Spleen (tissue), 7 donors: ENCODE data around the gene CPXCR1.

ENCODE experiments used
- POLR2AphosphoS5 ChIP-seq, 3 donors: sonication (generic); formaldehyde crosslinking; IDR thresholded peaks; one replicate each; pipeline ENCODE4 v1.5.1; 2017; ENCODE audit warnings: antibody characterized with exemption in 3 of 3
- TF ChIP-seq, protein P1 (sequence below), 11 experiments: fragments of 200-600 bp in 7 of 11; fragments of 450-650 bp in 4 of 11; sonication (generic) in 4 of 11; IDR thresholded peaks in 8 of 11; conservative IDR thresholded peaks in 3 of 11; 1 replicate in 7 of 11; 2 replicates in 4 of 11; pipeline versions ENCODE4 v1.4.0 to v1.8.0; 2016 to 2021; ENCODE audit warnings: antibody characterized with exemption in 11 of 11, inconsistent platforms in 4 of 11, mild to moderate bottlenecking in 1 of 11
- donor health status: DM: no; HTN: no; CAD: no; lungs with moderate emphysema.
- donor health status: DM: no; HTN: no; CAD: no.
- donor health status: DM: no; HTN: no; CAD: no.

DNA sequence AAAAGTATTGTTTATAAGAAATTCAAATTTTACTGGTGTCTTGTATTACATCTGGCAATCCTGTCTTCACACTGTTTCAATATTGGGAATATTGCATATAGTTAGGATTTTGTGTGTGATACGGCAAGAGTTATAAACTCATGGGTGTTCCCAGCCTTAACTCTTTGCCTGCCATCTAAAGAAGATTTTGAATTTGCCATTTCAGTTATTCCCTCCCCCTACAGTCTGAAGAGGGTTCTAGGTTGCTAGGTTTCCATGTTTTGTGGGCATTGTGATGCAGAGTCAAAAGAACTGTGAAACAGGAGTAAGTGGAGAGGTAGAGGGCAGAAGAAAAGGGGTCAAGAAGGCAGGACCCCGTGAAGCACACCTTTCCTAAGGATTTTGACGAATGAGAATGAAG lies at the start of gene CPXCR1:
- TF ChIP-seq, protein P1, sequence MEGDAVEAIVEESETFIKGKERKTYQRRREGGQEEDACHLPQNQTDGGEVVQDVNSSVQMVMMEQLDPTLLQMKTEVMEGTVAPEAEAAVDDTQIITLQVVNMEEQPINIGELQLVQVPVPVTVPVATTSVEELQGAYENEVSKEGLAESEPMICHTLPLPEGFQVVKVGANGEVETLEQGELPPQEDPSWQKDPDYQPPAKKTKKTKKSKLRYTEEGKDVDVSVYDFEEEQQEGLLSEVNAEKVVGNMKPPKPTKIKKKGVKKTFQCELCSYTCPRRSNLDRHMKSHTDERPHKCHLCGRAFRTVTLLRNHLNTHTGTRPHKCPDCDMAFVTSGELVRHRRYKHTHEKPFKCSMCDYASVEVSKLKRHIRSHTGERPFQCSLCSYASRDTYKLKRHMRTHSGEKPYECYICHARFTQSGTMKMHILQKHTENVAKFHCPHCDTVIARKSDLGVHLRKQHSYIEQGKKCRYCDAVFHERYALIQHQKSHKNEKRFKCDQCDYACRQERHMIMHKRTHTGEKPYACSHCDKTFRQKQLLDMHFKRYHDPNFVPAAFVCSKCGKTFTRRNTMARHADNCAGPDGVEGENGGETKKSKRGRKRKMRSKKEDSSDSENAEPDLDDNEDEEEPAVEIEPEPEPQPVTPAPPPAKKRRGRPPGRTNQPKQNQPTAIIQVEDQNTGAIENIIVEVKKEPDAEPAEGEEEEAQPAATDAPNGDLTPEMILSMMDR (IDR thresholded peaks at IDR 0.05 in 8 of 11, conservative IDR thresholded peaks at IDR 0.05 in 3 of 11): no peak
- TF ChIP-seq POLR2AphosphoS5 (IDR thresholded peaks at IDR 0.05): no peak
